IPS-NIHi7 (cell line): Measurements from ENCODE around the gene CHST9.
A peak's percentile ranks its signal among the peaks of the same experiment; 100 is the strongest.
"Not testable (repeated sequence)": the region's sequence is repeated elsewhere in the genome, so short reads cannot be mapped to it uniquely, and the experiment has no call there.

Experiments used
- DNase-seq: peaks from one replicate; pipeline ENCODE4 v3.0.0; 2012; ENCODE audit warnings: mixed read lengths; ENCODE audit errors: extremely low spot score

CHST9 gene

GRCh38 chr18:27104743-27105142 lies 80.4 kb downstream of the CHST9 start:
- DNase-seq, result no peak

- no peak for DNase-seq
Measured at GRCh38 chr18:27094621-27095020, 90.5 kb downstream of the CHST9 start.

DNA sequence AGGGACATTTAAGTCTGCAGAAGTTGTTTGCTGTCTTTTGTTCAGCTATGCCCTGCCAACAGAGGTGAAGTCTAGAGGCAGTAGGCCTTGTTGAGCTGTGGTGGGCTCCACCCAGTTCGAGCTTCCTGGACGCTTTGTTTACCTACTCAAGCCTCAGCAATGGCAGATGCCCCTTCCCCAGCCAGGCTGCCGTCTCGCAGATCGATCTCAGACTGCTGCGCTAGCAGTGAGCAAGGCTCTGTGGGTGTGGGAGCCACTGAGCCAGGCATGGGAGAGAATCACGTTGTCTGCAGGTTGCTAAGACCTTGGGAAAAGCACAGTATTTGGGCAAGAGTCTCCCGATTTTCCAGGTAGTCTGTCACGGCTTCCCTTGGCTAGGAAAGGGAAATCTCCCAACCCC lies 91.8 kb downstream of the CHST9 start:
- DNase-seq, result not testable (repeated sequence)

DNA sequence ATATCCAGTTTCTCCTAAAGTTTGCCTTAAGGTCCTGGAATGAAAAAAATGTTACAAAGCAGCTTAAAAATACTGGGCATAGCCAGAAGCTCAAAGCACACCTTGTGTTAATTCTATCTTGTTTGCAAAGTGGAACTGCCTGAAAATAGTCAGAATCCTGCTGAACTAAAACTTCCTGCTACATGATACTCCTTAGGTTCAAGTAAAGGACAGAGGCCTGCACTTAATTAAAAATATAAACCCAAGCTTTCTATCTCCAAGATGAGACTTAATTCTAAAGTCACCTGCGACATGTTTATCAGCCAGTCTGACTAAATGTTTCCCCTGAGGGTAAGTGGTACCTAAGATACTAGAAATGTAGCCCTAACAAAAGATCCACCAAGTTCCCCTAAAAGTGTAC lies 103.4 kb downstream of the CHST9 start:
- no peak for DNase-seq

DNA sequence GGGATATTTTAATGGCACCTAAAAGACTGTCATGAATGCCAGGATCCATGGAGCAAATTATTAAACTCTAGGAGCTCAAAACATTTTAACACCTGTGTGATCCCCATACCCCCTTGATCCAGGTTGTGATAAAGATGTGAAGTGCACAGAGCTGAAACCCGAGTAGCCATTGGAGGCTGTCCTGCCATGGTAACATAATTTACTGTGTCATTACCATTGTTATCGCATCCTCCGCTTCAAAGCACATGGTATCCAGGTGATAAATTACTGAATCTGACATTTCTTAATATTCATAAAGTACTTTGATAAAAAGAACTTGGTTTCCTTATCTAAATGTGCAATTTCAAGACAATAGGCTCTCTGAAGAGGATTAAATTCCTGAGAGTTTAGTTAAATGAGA lies 109.3 kb downstream of the CHST9 start:
- DNase-seq, result no peak

DNA sequence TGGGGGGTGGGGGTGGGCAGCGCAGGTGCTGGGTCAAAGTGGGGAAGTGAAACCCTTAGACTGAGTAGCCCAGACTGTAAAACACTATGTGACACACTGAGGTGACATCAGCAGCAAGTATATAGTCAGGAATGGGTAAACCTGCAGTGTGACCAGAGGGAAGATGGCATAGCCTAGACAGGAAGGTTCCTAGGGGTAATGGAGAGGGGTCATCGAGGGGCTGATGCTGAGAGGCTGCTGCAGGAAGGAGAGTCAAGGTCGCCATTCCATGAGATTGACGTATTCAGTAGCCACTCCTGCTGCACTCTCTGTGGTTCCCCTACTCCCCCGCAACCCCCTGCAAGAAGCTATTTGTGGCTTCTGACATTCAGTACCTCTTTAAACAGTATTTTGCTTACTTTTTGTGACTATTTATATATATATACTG lies 111.7 kb downstream of the CHST9 start:
- no peak for DNase-seq

DNA sequence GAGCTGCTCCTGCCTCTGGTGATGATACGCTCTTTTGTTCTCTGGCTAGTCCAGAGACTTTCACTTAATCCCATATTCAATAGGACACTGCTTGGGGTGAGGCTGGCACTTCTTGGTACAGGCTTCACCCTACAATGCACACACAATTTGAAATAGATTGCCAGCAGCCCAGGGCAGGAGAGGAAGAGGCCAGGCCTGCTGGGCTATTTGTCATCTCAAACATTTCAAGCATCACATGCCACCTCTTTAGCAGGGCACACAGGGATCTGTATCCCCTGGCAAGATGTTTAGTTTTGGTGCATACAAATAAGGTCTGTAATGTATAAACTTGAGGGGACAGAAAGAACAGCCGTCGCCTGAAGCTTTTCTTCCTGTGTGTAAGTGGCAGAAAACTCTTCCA lies 120.4 kb downstream of the CHST9 start:
- no peak for DNase-seq

- DNase-seq, result no peak
Measured at GRCh38 chr18:27062802-27063201, 122.3 kb downstream of the CHST9 start.

- no peak for DNase-seq
Measured at GRCh38 chr18:27061488-27062095, 123.5 kb downstream of the CHST9 start.

DNA sequence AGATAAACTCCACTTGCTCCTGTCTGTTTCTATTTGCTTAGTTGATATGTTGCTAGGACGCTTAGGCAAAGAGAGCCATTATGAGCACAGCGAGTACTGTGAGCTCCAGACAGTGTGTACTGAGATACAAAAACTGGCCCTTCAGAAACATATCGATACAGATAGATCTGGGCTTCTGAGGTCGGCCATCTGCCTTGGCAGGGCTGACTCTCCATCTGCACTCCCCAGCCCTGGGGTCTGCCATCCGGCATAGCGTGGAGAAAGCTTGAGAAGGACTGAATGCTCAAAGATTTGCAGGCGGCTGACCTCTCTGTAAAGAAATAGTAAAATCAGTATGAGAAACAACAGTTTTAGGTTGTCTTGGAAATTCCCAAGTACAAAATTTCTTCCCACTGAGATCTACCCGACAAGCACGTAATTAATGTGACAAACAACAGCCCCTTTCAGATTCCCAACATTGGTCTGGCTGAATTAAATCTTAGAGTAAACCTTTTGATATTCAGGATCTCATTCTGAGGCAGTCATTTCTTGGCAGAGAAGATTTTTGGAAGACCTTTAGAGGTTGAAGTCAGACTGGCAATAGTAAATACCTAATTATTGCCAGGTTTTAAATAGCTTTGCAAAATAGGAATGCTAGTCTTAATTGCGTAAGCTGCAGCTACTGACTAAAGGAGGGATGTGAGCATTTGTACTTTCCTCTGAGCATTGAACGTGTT lies 127.4 kb downstream of the CHST9 start:
- no peak for DNase-seq

- no peak for DNase-seq
Measured at GRCh38 chr18:27054926-27055325, 130.2 kb downstream of the CHST9 start.

- no peak for DNase-seq
Measured at GRCh38 chr18:27049969-27050368, 135.1 kb downstream of the CHST9 start.

DNA sequence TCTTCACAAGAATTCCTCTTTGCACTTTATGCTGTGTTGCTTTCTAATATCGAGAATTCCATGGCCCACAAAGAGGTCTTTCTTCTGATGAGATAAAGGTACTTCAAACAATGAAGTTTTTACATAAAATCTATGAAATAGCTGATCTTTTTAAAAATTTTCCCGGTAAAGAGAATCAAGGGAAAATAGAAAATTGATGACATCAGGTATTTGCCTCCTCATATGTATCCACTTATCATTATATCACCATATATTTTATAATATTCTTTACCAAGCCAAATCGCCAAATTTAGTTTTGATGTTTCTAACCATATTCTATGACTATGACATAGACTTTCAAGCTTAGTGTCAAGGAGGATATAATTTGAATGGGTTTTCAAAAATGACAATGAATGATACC lies 139.8 kb downstream of the CHST9 start:
- DNase-seq, result no peak

DNA sequence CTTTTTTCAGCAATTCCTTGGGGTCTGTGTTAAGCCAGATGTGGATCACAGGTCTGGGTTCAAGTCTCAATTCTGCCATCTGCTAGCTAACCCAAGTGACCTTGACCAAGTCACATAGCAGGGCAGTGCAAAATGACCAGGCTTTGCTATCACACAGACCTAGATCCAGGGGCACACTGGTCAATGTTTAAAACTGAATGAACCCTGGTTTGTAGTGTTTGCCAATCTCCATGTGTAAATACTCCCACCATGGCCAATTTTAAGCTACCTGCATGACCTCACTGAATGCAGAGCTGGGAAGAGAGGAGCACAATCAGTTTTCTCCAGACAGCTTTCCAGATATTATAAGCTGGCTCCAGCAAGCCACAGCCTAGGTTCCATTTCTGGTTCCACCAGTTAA lies 142.9 kb downstream of the CHST9 start:
- no peak for DNase-seq

- DNase-seq, result no peak
Measured at GRCh38 chr18:27040796-27041195, 144.3 kb downstream of the CHST9 start.

- no peak for DNase-seq
Measured at GRCh38 chr18:27033722-27034121, 151.4 kb downstream of the CHST9 start.

- no peak for DNase-seq
Measured at GRCh38 chr18:27030421-27030820, 154.7 kb downstream of the CHST9 start.

- no peak for DNase-seq
Measured at GRCh38 chr18:27022477-27022876, 162.6 kb downstream of the CHST9 start.

DNA sequence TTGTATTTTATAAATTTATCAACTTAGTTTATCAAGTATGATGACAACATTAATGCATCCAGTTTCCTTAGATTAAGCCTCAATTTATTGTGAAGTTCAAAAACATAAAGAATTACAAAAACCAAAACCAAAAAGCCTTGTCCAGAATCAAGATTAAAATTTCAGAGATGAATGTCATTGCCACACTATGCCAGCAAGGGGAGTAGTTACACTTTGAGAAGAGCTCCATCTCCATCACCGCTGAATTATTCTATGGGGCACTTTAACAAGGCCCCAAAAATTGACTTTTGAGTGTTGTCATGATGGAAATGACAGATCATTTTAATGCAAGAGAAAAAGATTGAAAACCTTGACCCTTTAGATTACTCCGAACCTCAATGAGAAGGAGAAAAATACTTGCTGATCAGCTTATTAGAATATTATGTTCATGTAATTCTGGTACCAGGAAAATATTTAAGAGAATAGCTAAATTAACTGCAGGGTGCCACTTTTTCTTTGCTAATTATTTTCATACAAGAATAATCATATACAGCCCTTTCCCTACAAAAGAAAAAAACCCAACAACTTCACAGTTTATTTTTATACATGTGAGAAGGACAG lies 167.1 kb downstream of the CHST9 start:
- DNase-seq, result peak; percentile 24

DNA sequence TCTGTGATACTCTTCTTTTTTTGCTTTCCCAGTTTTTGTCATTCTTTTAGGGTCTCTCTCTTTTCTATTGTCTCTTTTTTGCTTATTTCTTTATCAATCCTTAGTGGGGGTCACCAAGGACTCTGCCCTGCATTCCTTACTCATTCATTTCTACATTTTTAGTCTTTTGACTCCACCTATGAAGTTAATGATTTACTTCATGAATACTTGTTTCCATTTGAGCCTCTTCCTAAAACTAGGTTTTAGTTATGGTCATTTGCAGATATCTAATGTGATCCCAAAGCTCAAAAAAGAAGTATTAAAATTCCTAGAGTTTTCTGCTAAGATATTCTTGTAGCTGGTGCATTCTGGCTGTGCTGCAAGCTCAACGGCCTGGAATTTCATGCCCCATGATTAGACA lies 170.3 kb downstream of the CHST9 start:
- no peak for DNase-seq

DNA sequence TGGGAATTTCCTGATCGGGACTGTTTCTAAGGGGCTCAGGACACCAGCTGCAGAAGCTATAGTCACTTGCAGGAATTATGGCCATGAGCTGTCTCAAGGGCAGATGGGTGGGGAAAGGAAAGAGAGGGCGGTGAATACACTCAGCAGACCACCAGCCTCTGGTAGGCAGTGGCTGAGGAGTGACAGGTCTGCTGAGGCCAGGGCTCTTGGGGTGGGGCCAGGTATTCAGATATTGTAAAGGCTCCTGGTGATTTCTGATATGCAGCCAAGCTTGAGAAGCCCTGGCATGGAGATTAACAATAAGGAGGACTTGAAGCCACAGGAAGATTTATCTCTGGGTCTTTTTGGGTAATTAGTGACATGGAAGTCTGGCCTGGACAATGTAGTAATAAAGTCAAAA lies 174.3 kb downstream of the CHST9 start:
- DNase-seq, result no peak

DNA sequence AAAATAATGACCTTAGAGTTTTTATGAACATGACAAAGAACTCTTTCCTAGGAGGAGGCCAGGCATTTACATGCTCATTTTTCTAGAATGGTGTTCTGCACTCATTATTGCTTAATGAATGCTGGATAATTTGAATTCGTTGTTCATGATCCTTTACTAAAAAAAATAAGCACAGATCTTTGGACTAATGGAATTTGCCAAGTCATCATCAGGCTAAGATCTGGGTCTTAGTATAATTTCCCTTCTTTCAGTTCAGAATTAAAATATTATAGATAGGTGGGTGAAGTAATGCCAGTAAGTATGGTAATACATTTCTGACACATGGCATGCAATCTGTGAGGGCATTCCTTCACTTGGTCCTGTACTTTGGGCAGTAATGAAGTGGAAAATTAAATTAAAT lies 175.8 kb downstream of the CHST9 start:
- DNase-seq, result no peak

GRCh38 chr18:27008575-27008974 lies 176.5 kb downstream of the CHST9 start:
- no peak for DNase-seq
